Measurements from ENCODE around the gene NEO1.

NEO1 gene

DNA sequence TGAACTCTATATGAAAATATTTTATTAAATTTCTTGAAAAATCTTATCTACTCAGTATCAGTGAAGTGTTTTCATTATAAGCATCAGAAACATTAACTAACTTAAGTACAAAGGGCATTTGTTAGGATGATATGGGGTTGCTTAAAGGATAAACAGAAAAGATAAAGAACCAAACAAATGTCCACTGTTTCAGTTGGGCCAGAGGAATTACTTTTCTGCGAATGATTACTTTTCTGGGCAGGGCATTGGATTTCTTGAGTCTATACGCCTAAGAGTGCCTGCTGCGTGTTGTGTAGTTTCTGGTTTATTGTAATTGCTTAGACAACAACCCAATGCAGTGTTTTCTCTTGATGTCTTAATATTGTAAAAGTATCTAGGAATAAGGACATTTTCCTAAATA lies 52.8 kb downstream of the NEO1 start:
- Histone ChIP-seq H3K23ac (ENCODE audit: low read length in 2 of 2) (no peak overlapping the region), H4K8ac (ENCODE audit: low read length) (no peak overlapping the region), H4K91ac (ENCODE audit: low read length) (no peak overlapping the region), H3K18ac (ENCODE audit: low read depth in 1 of 2, low read length in 2 of 2) (no peak overlapping the region), H3K9ac (ENCODE audit: low read length) (no peak overlapping the region), H3K36me3 (ENCODE audit: control insufficient read depth in 1 of 2, insufficient read depth in 2 of 2, low read depth in 1 of 2, low read length in 2 of 2) (no peaks in the 10 kb centered on the region), H3K4me3 (ENCODE audit: insufficient read depth in 1 of 2, low read depth in 1 of 2, low read length in 2 of 2) (no peak overlapping the region), H3K4me1 (ENCODE audit: control insufficient read depth, insufficient read depth, low read depth, low read length) (peaks cover 6% of the 10 kb centered on the region), H2AK5ac (ENCODE audit: low read length, severe bottlenecking) (no peak overlapping the region), H2BK120ac (ENCODE audit: low read depth, low read length) (no peak overlapping the region), H3K14ac (ENCODE audit: low read length in 2 of 2) (no peak overlapping the region), H2AFZ (ENCODE audit: low read depth, low read length) (no peak overlapping the region), H2BK5ac (ENCODE audit: low read depth, low read length, poor library complexity, severe bottlenecking) (no peak overlapping the region), H3K4ac (ENCODE audit: low read depth in 1 of 2, low read length in 2 of 2) (no peak overlapping the region), H3K4me2 (ENCODE audit: low read length, poor library complexity, severe bottlenecking) (no peak overlapping the region), H2BK15ac (ENCODE audit: low read depth, poor library complexity, severe bottlenecking) (no peak overlapping the region), H3K79me1 (replicated peaks; ENCODE audit: low read length, poor library complexity, severe bottlenecking) (peaks cover 24% of the 10 kb centered on the region), H3K27ac (ENCODE audit: low read length, poor library complexity, severe bottlenecking) (no peak overlapping the region), H2BK12ac (ENCODE audit: low read length in 2 of 2) (no peak overlapping the region), H3K9me3 (ENCODE audit: control insufficient read depth, low read length) (no peaks in the 10 kb centered on the region), H3K27me3 (ENCODE audit: control insufficient read depth in 1 of 2, insufficient read depth in 1 of 2, low read length in 2 of 2) (no peaks in the 10 kb centered on the region)
- 100% methylated on average over 1 of the region's 3 CpGs for WGBS
- DNase-seq: no peak

DNA sequence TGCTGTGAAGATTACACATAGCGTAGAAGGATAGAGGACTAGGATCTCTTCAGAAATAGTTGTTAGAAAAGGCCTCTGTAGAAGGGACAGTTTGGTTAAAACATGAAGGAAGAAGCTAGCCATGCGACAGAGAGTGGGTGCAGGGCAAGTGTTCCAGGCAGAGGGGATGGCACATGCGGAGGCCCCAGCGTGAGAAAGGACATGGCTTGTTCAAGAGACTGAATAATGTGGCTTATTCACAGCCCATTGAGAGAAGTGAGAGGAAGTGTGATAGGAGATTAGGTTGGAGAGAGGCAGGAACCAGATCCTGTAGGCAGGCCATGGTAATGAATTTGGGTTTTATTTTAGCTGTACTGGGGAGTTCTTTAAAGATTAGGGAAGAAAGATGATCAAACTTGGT lies 56.4 kb downstream of the NEO1 start:
- Histone ChIP-seq H2BK5ac (ENCODE audit: low read depth, low read length, poor library complexity, severe bottlenecking) (no peak overlapping the region), H2AFZ (ENCODE audit: low read depth, low read length) (no peak overlapping the region), H4K8ac (ENCODE audit: low read length) (no peak overlapping the region), H3K4me1 (ENCODE audit: control insufficient read depth, insufficient read depth, low read depth, low read length) (peaks cover 3% of the 10 kb centered on the region), H3K23ac (ENCODE audit: low read length in 2 of 2) (no peak overlapping the region), H3K18ac (ENCODE audit: low read depth in 1 of 2, low read length in 2 of 2) (no peak overlapping the region), H3K79me1 (replicated peaks; ENCODE audit: low read length, poor library complexity, severe bottlenecking) (peaks cover 15% of the 10 kb centered on the region), H3K27ac (ENCODE audit: low read length, poor library complexity, severe bottlenecking) (no peak overlapping the region), H4K91ac (ENCODE audit: low read length) (no peak overlapping the region), H2BK120ac (ENCODE audit: low read depth, low read length) (no peak overlapping the region), H2BK12ac (ENCODE audit: low read length in 2 of 2) (no peak overlapping the region), H3K4me2 (ENCODE audit: low read length, poor library complexity, severe bottlenecking) (no peak overlapping the region), H3K27me3 (ENCODE audit: control insufficient read depth in 1 of 2, insufficient read depth in 1 of 2, low read length in 2 of 2) (no peaks in the 10 kb centered on the region), H3K36me3 (ENCODE audit: control insufficient read depth in 1 of 2, insufficient read depth in 2 of 2, low read depth in 1 of 2, low read length in 2 of 2) (no peaks in the 10 kb centered on the region), H3K14ac (ENCODE audit: low read length in 2 of 2) (no peak overlapping the region), H2AK5ac (ENCODE audit: low read length, severe bottlenecking) (no peak overlapping the region), H2BK15ac (ENCODE audit: low read depth, poor library complexity, severe bottlenecking) (no peak overlapping the region), H3K9ac (ENCODE audit: low read length) (no peak overlapping the region), H3K4ac (ENCODE audit: low read depth in 1 of 2, low read length in 2 of 2) (no peak overlapping the region), H3K4me3 (ENCODE audit: insufficient read depth in 1 of 2, low read depth in 1 of 2, low read length in 2 of 2) (no peak overlapping the region), H3K9me3 (ENCODE audit: control insufficient read depth, low read length) (no peaks in the 10 kb centered on the region)
- DNase-seq: no peak
- 69% methylated on average over 4 of the region's 4 CpGs for WGBS

DNA sequence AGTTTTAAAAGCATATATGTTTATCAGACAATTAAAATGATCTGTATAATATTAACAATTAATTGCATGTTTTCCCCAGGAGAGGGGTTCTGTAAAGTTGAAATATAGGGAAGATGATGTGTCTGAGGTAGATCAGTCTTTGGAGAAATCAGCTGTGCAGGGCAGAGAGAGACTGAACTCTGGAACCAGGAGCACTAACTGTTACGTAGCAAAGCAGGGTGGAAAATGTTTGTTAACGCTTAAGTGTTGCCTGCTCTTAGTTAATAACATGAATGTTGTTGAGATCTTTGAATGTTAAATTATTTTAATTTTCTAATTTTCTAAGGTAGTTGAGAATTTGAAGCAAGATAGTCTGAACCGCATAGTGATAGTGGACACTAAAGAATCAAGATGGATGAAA lies 57.5 kb downstream of the NEO1 start:
- Histone ChIP-seq H3K4me3 (ENCODE audit: insufficient read depth in 1 of 2, low read depth in 1 of 2, low read length in 2 of 2) (no peak overlapping the region), H3K23ac (ENCODE audit: low read length in 2 of 2) (no peak overlapping the region), H4K91ac (ENCODE audit: low read length) (no peak overlapping the region), H2BK15ac (ENCODE audit: low read depth, poor library complexity, severe bottlenecking) (no peak overlapping the region), H3K9ac (ENCODE audit: low read length) (no peak overlapping the region), H2BK12ac (ENCODE audit: low read length in 2 of 2) (no peak overlapping the region), H3K36me3 (ENCODE audit: control insufficient read depth in 1 of 2, insufficient read depth in 2 of 2, low read depth in 1 of 2, low read length in 2 of 2) (no peaks in the 10 kb centered on the region), H3K9me3 (ENCODE audit: control insufficient read depth, low read length) (no peaks in the 10 kb centered on the region), H3K27ac (ENCODE audit: low read length, poor library complexity, severe bottlenecking) (no peak overlapping the region), H3K4ac (ENCODE audit: low read depth in 1 of 2, low read length in 2 of 2) (no peak overlapping the region), H3K14ac (ENCODE audit: low read length in 2 of 2) (no peak overlapping the region), H2BK120ac (ENCODE audit: low read depth, low read length) (no peak overlapping the region), H2AFZ (ENCODE audit: low read depth, low read length) (no peak overlapping the region), H3K4me2 (ENCODE audit: low read length, poor library complexity, severe bottlenecking) (no peak overlapping the region), H3K79me1 (replicated peaks; ENCODE audit: low read length, poor library complexity, severe bottlenecking) (peaks cover 13% of the 10 kb centered on the region), H3K27me3 (ENCODE audit: control insufficient read depth in 1 of 2, insufficient read depth in 1 of 2, low read length in 2 of 2) (no peaks in the 10 kb centered on the region), H4K8ac (ENCODE audit: low read length) (no peak overlapping the region), H2BK5ac (ENCODE audit: low read depth, low read length, poor library complexity, severe bottlenecking) (no peak overlapping the region), H2AK5ac (ENCODE audit: low read length, severe bottlenecking) (no peak overlapping the region), H3K4me1 (ENCODE audit: control insufficient read depth, insufficient read depth, low read depth, low read length) (peaks cover 3% of the 10 kb centered on the region), H3K18ac (ENCODE audit: low read depth in 1 of 2, low read length in 2 of 2) (no peak overlapping the region)
- WGBS: 89% methylated on average over 3 of the region's 3 CpGs
- DNase-seq: no peak

DNA sequence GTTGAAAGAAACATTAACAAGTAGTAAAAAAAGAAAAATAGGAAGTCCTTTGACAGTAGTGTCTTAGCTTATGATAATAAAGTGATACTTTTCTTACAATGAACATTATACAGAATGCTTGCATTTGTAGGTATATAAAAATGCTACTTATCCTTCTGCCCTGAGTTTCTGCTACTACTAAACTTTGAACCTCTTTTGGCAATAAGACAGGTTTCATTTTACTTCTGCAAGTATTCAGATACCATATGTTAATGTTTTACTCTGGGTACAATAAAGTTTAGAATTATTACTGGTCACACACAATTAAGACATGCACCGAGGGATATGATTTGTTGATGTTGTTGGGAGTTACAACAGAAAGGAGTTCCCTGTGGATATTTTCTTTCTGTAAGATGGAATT lies 57.9 kb downstream of the NEO1 start:
- no peak overlapping the region for H4K91ac ChIP-seq (ENCODE audit: low read length)
- no peak overlapping the region for H3K4ac ChIP-seq (ENCODE audit: low read depth in 1 of 2, low read length in 2 of 2)
- H3K36me3 ChIP-seq (ENCODE audit: control insufficient read depth in 1 of 2, insufficient read depth in 2 of 2, low read depth in 1 of 2, low read length in 2 of 2): no peaks in the 10 kb centered on the region
- H2AFZ ChIP-seq (ENCODE audit: low read depth, low read length): no peak overlapping the region
- WGBS: 97% methylated on average over 1 of the region's 1 CpG
- no peak overlapping the region for H3K9ac ChIP-seq (ENCODE audit: low read length)
- no peak overlapping the region for H2BK120ac ChIP-seq (ENCODE audit: low read depth, low read length)
- H3K4me1 ChIP-seq (ENCODE audit: control insufficient read depth, insufficient read depth, low read depth, low read length): peaks cover 3% of the 10 kb centered on the region
- no peak overlapping the region for H2AK5ac ChIP-seq (ENCODE audit: low read length, severe bottlenecking)
- H3K4me3 ChIP-seq (ENCODE audit: insufficient read depth in 1 of 2, low read depth in 1 of 2, low read length in 2 of 2): no peak overlapping the region
- H2BK15ac ChIP-seq (ENCODE audit: low read depth, poor library complexity, severe bottlenecking): no peak overlapping the region
- no peak overlapping the region for H2BK5ac ChIP-seq (ENCODE audit: low read depth, low read length, poor library complexity, severe bottlenecking)
- no peak overlapping the region for H3K18ac ChIP-seq (ENCODE audit: low read depth in 1 of 2, low read length in 2 of 2)
- no peak overlapping the region for H3K14ac ChIP-seq (ENCODE audit: low read length in 2 of 2)
- no peaks in the 10 kb centered on the region for H3K27me3 ChIP-seq (ENCODE audit: control insufficient read depth in 1 of 2, insufficient read depth in 1 of 2, low read length in 2 of 2)
- no peak overlapping the region for H3K23ac ChIP-seq (ENCODE audit: low read length in 2 of 2)
- H3K9me3 ChIP-seq (ENCODE audit: control insufficient read depth, low read length): no peaks in the 10 kb centered on the region
- no peak overlapping the region for H2BK12ac ChIP-seq (ENCODE audit: low read length in 2 of 2)
- no peak overlapping the region for H3K27ac ChIP-seq (ENCODE audit: low read length, poor library complexity, severe bottlenecking)
- no peak for DNase-seq
- H4K8ac ChIP-seq (ENCODE audit: low read length): no peak overlapping the region
- peaks cover 12% of the 10 kb centered on the region for H3K79me1 ChIP-seq (replicated peaks; ENCODE audit: low read length, poor library complexity, severe bottlenecking)
- H3K4me2 ChIP-seq (ENCODE audit: low read length, poor library complexity, severe bottlenecking): no peak overlapping the region
